Right lobe of liver (tissue), 6 donors: ENCODE results near the gene CTXN1. TPM values are rescaled to one million over a fixed set of nuclear protein-coding genes. Genes with fewer than 3 reads are reported as not detected.

Experiments used
- ATAC-seq, 4 donors: fragments of 200-7000 bp; cut with Tn5 transposase; one replicate each; pipeline ENCODE4 v1.9.1; 2020; ENCODE audit warnings: mild to moderate bottlenecking in 4 of 4, moderate library complexity in 4 of 4
- DNase-seq, 3 donors: peaks; one replicate each; pipeline ENCODE4 v3.0.0-alpha.2; 2020
- H3K27ac ChIP-seq, 3 donors: fragments of 200-600 bp; one replicate each; pipeline ENCODE4 v1.8.0; 2022
- H3K27me3 ChIP-seq, 2 donors: fragments of 200-600 bp; one replicate each; pipeline ENCODE4 v1.8.0; 2022
- H3K36me3 ChIP-seq, 4 donors: fragments of 200-600 bp; sonication (generic) in 1 of 4; one replicate each; pipeline versions ENCODE4 v1.5.1 to v1.8.0; 2017 to 2022; ENCODE audit warnings: control low read depth in 1 of 4
- H3K4me1 ChIP-seq, 4 donors: fragments of 200-600 bp; sonication (generic) in 1 of 4; one replicate each; pipeline versions ENCODE4 v1.5.1 to v1.8.0; 2017 to 2022; ENCODE audit warnings: control low read depth in 1 of 4
- H3K4me3 ChIP-seq, 3 donors: fragments of 200-600 bp; one replicate each; pipeline ENCODE4 v1.8.0; 2022
- H3K9me3 ChIP-seq, 4 donors: fragments of 200-600 bp; sonication (generic) in 1 of 4; one replicate each; pipeline versions ENCODE4 v1.5.1 to v1.8.0; 2017 to 2022; ENCODE audit warnings: control low read depth in 1 of 4
- POLR2A ChIP-seq: fragments of 450-650 bp; IDR thresholded peaks from one replicate; pipeline ENCODE4 v1.6.1; 2017; ENCODE audit warnings: antibody characterized with exemption, mild to moderate bottlenecking
- WGBS: methylation state at CpG from one replicate; pipeline ENCODE4 v1.1.6; 2018; ENCODE audit warnings: low coverage, low lambda C conversion rate; ENCODE audit not compliant: insufficient coverage; ENCODE audit errors: missing lambda C conversion rate; 5-methylcytosine and 5-hydroxymethylcytosine counted together
- intact Hi-C, 2 donors: fragments of 100-400 bp; cut with DNase I; formaldehyde crosslinking; loops; one replicate each; pipeline versions ENCODE4 v1.11.2 to v1.14.1; 2022
- total RNA-seq, 6 experiments: library from RNA; depleted of rRNA in 2 of 6; stranded (reverse); fragments of >200 nt in 2 of 6; fragmentation: NEBNext Ultra II Directional in 3 of 6; extraction: Animal tissue kit (Norgen Biotek cat#: 25700) in 3 of 6; gene quantifications; one replicate each; pipeline versions ENCODE4 v1.1.0 to v1.2.4, GENCODE V29; 2016 to 2023
- TF ChIP-seq, protein P1 (sequence below), 4 donors: fragments of 200-600 bp in 3 of 4; fragments of 450-650 bp in 1 of 4; IDR thresholded peaks; one replicate each; pipeline versions ENCODE4 v1.5.1 to v1.8.0; 2016 to 2022; ENCODE audit warnings: antibody characterized with exemption in 4 of 4, mild to moderate bottlenecking in 2 of 4
- donor health status: DM: no; HTN: yes; CAD: no.
- donor health status: DM: no; HTN: no; CAD: no.
- donor health status: DM: no; HTN: no; CAD: no.
- donor health status: DM: no; HTN: yes; CAD: no.
- donor health status: DM: no; HTN: yes; CAD: no.

The CTXN1 gene
- total RNA-seq, 6 experiments from 2014 or later: 0.18 to 0.49 TPM; not detected in 4

DNA sequence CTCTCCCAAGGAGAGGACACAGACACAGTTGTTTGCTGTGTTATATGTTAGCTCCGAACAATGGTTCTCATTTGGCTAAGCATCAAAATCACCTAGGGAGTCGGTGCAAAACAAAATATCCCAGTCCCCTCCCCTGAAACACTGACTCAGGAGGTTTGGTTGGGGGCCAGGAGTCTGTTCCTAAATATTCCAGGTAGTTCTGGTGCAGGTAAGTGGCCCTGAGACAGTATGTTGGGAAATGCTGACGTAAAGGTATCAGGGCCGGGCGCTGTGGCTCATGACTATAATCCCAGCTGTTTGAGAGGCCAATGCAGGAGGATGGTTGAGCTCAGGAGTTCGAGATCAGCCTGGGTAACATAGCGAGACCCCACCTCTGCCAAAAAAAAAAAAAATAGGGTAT, 24.6 kb downstream of the CTXN1 start:
- peaks cover 0 to 31% (median 11%) of the 10 kb centered on the region in 4 donors for H3K4me1 ChIP-seq
- H3K9me3 ChIP-seq: no peaks in the 10 kb centered on the region
- WGBS: 96% methylated on average over 5 of the region's 7 CpGs
- H3K4me3 ChIP-seq: no peak overlapping the region
- H3K27ac ChIP-seq: no peak overlapping the region
- TF ChIP-seq, protein P1, sequence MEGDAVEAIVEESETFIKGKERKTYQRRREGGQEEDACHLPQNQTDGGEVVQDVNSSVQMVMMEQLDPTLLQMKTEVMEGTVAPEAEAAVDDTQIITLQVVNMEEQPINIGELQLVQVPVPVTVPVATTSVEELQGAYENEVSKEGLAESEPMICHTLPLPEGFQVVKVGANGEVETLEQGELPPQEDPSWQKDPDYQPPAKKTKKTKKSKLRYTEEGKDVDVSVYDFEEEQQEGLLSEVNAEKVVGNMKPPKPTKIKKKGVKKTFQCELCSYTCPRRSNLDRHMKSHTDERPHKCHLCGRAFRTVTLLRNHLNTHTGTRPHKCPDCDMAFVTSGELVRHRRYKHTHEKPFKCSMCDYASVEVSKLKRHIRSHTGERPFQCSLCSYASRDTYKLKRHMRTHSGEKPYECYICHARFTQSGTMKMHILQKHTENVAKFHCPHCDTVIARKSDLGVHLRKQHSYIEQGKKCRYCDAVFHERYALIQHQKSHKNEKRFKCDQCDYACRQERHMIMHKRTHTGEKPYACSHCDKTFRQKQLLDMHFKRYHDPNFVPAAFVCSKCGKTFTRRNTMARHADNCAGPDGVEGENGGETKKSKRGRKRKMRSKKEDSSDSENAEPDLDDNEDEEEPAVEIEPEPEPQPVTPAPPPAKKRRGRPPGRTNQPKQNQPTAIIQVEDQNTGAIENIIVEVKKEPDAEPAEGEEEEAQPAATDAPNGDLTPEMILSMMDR (IDR thresholded peaks at IDR 0.05): no peak
- no peak for TF ChIP-seq POLR2A
- no peak for ATAC-seq
- no peaks in the 10 kb centered on the region for H3K27me3 ChIP-seq
- intact Hi-C loops: loop anchor here in 1 of 2 donors (10.0 kb wide), 1 partner anchor 47 kb away; no protein-coding TSS in a partner anchor
- DNase-seq: no peak
- no peaks in the 10 kb centered on the region for H3K36me3 ChIP-seq

GRCh38 chr19:7900931-7901330, 25.0 kb downstream of the CTXN1 start:
- no peak for DNase-seq
- TF ChIP-seq, protein P1 (IDR thresholded peaks at IDR 0.05): no peak
- TF ChIP-seq POLR2A: no peak
- no peak for ATAC-seq
- intact Hi-C loops: loop anchor here in 1 of 2 donors (10.0 kb wide), 1 partner anchor 46 kb away; no protein-coding TSS in a partner anchor
- Histone ChIP-seq H3K9me3 (no peaks in the 10 kb centered on the region), H3K4me1 (peaks cover 0 to 31% (median 11%) of the 10 kb centered on the region in 4 donors), H3K4me3 (no peak overlapping the region), H3K27ac (no peak overlapping the region), H3K36me3 (no peaks in the 10 kb centered on the region), H3K27me3 (no peaks in the 10 kb centered on the region)
- whole genome bisulfite sequencing: 92% methylated on average over 2 of the region's 3 CpGs

GRCh38 chr19:7900401-7900870, 25.5 kb downstream of the CTXN1 start:
- H3K9me3 ChIP-seq: no peaks in the 10 kb centered on the region
- no peaks in the 10 kb centered on the region for H3K27me3 ChIP-seq
- no peak overlapping the region for H3K4me3 ChIP-seq
- WGBS: 100% methylated on average over 2 of the region's 21 CpGs
- intact Hi-C loops: loop anchor here in 1 of 2 donors (10.0 kb wide), 1 partner anchor 46 kb away; no protein-coding TSS in a partner anchor
- ATAC-seq (no peak), DNase-seq (no peak)
- TF ChIP-seq POLR2A: no peak
- TF ChIP-seq, protein P1 (IDR thresholded peaks at IDR 0.05): no peak
- H3K27ac ChIP-seq: no peak overlapping the region
- H3K36me3 ChIP-seq: no peaks in the 10 kb centered on the region
- peaks cover 0 to 31% (median 11%) of the 10 kb centered on the region in 4 donors for H3K4me1 ChIP-seq

GRCh38 chr19:7899751-7900378, 26.1 kb downstream of the CTXN1 start:
- no peak overlapping the region for H3K27ac ChIP-seq
- TF ChIP-seq, protein P1 (IDR thresholded peaks at IDR 0.05): no peak
- no peak for TF ChIP-seq POLR2A
- ATAC-seq (no peak), DNase-seq (no peak)
- H3K4me3 ChIP-seq: no peak overlapping the region
- H3K27me3 ChIP-seq: no peaks in the 10 kb centered on the region
- no peaks in the 10 kb centered on the region for H3K9me3 ChIP-seq
- WGBS: 100% methylated on average over 6 of the region's 34 CpGs
- peaks cover 0 to 26% (median 11%) of the 10 kb centered on the region in 4 donors for H3K4me1 ChIP-seq
- no peaks in the 10 kb centered on the region for H3K36me3 ChIP-seq
- intact Hi-C loops: loop anchor here in 1 of 2 donors (10.0 kb wide), 1 partner anchor 45 kb away; no protein-coding TSS in a partner anchor
